HG03457 (cell line): ENCODE results near the gene SF3B3.
"Not testable (repeated sequence)": the region's sequence is repeated elsewhere in the genome, so short reads cannot be mapped to it uniquely, and the experiment has no call there.

Experiments
- ATAC-seq: cut with Tn5 transposase; IDR thresholded peaks from one replicate; pipeline ENCODE4 v1.9.1; 2021; ENCODE audit warnings: moderate number of reproducible peaks; ENCODE audit not compliant: unreplicated experiment

SF3B3 gene

DNA sequence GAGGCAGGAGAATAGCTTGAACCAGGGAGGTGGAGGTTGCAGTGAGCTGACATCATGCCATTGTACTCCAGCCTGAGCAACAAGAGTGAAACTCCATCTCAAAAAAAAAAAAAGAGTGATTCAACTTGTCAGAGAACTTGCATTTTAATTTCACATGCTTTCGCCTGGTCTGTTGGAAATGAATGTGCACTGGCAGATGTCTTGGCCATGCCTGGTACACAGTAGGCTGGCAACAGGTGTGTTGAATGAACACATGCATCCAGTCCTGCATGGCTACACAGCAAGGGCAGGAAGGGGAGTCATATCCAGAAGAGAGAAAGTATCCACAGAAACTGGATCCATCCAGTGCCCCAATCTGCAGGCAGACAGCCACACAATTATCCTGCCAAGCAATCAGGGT is 11.8 kb upstream of the SF3B3 start:
- no peak for ATAC-seq

DNA sequence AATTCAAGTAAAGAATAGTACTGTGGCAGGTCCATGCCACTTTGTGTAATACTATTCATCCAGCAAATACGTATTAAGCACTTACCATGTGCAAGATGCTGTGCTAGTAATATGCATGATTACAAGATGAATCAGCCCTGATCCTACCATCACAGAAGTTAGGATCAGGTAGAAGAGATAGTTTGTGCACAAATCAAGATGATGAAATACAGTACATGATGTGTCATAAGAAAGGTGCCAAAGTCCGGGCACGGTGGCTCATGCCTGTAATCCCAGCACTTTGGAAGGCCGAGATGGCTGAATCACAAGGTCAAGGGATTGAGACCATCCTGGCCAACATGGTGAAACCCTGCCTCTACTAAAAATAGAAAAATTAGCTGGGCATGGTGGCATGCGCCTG is 11.2 kb upstream of the SF3B3 start:
- no peak for ATAC-seq

- no peak for ATAC-seq
Observed at GRCh38 chr16:70520612-70521297, 2.9 kb upstream of the SF3B3 start.

- ATAC-seq, result no peak
Observed at GRCh38 chr16:70522216-70523075, 1.2 kb upstream of the SF3B3 start.

DNA sequence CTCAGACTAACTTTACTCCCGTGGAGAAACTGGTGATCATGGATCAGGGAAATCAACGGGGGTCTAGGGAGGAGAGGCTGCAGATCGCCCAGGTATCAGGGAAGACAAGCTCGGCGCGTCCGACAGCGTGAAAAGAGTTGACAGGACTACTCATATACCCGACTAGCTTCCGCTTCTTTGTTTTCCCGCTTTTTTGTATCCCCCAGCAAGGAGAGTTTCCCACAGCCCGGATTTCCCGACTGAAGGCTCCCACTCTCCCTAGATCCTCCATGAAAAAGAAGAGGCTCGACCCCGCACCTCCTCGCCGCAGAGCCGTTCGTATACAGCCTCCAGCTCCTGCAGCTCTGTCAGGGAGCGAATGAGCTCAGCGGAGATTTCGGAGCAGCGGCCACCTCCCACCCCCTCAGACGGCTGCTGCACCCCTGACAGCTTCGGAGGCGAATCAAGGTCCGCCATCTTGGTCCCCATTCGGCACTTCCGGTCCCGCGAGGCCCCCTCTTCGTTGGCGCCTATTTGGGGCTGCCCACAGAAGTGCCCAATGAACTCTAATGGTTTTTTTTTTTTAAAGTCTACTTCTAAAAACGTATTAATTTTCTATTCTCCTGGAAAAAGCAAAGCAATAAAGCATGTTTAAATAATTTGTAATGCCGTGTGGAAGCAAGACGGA is 407 bp upstream of the SF3B3 start, which contains the start of gene COG4:
COG4 (minus strand) TSS at position 479 of the 667 bp plus-strand sequence; CDS start at position 468, 11 bp downstream.
- ATAC-seq, result peak; percentile 58

DNA sequence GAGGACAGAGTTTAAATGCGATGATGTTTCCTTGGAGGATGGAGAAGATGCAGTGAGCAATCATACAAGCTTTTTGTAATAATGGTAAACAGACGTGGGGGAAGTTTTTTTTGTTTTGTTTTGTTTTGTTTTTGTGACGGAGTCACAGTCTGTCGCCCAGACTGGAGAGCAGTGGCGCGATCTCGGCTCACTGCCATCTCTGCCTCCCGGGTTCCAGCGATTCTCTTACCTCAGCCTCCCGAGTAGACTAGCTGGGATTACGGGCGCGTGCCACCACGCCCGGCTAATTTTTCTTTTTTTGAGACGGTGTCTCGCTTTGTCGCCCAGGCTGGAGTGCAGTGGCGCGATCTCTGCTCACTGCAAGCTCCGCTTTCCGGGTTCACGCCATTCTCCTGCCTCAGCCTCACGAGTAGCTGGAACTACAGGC is 796 bp downstream of the SF3B3 start:
- ATAC-seq, result not testable (repeated sequence)

- ATAC-seq, result no peak
Observed at GRCh38 chr16:70526403-70526802, 2.8 kb downstream of the SF3B3 start.

DNA sequence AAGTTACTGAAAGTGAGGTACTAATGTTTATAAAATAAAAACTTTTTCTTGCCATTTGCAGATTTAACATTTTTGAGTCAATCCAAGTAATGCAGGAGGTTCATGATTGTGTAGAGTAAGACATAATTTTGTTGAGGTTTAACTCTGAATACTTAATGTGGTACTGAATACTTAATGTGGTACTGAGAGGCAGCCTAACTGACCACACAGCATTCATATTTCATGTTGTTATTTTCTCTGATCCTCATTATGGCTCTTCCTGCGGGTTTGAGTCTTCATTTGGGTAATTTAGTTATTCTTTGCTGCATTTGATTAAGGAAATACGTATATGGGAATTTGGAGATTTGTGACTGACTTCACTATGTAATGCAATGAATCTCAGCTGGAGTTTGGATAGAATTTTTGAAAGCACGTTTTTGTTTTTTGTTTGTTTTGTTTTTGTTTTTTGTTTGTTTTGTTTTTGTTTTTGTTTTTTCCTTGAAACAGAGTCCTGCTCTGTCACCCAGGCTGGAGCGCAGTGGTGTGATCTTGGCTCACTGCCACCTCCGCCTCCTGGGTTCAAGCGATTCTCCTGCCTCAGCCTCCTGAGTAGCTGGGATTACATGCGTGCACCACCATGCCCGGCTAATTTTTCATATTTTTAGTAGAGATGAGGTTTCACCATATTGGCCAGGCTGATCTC is 3.8 kb downstream of the SF3B3 start:
- no peak for ATAC-seq

- no peak for ATAC-seq
Observed at GRCh38 chr16:70529051-70529777, 5.6 kb downstream of the SF3B3 start.

- ATAC-seq, result not testable (repeated sequence)
Observed at GRCh38 chr16:70529954-70530353, 6.3 kb downstream of the SF3B3 start.

GRCh38 chr16:70534971-70535370 is 11.4 kb downstream of the SF3B3 start:
- no peak for ATAC-seq

DNA sequence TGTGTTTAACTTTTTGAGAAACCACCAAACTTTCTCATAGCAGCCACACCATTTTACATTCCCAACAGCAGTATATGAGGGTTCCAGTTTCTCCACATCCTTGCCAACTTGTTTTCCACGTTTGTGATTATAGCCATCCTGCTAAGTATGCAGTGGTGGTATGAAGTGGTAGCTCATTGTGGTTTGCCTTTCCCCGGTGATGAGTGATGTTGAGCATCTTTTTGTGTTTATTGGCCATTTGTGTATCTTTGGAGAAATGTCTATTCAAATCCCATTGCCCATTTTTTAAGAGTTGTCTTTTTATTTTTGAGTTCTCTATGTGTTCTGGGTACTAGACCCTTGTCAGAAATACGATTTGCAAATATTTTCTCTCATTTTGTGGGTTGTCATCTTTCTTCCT is 17.4 kb downstream of the SF3B3 start:
- ATAC-seq, result no peak

DNA sequence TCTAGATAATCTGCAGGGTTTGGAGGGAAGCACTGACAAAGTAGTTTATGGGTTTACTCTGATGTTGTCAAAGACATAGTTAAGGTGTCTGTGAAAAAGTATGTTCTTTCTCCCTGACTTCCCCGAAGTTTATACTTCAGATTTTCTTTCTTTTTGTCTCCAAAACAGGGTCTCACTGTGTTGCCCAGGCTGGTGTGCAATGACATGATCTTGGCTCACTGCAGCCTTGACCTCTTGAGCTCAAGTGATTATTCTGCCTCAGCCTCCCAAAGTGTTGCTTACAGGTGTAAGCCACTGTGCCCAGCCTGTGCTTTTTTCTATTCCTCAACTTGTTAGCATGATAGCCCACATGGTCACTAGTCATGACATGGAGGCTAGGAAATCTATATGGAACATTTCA is 20.9 kb downstream of the SF3B3 start:
- ATAC-seq, result no peak

DNA sequence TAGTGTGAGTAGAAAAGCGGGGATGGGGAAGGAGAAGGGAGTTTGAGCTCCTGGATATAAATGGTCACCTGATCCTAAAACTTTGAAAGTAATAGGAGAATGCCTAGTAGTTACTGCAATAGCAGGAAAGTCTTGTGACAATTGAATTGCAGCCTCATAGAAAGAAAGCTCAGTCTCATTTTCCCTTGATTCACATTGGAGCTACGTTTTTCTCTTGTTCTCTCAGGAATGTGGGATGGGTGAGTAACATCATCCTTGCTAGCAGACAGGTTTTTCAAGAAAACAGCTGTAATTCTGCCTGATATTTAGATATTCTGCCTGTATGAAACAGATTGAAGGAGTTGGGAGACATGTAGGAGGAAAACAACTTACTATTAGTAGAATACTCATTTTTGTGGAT is 25.3 kb downstream of the SF3B3 start:
- no peak for ATAC-seq

DNA sequence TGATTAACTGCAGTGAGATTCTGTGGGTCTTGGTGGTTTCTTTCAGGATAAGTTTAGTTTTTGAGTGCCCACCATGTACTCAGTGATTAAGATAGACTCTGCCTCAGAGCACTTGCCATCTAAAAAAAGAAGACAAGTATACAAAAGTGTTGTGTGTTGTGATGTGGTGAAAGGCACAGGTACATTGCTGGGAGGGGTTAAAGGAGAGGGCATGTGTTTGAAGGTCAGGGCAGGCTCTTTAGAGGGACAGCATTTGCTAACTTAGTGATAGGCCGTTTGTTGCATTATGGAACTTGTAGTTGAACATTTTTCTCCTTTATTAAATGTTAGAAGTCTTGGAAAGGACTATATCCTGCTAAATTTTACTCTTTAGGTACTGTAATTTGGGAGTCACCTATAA is 26.5 kb downstream of the SF3B3 start:
- ATAC-seq, result no peak

- ATAC-seq, result no peak
Observed at GRCh38 chr16:70551788-70552187, 28.2 kb downstream of the SF3B3 start.

GRCh38 chr16:70552675-70553074 is 29.1 kb downstream of the SF3B3 start:
- no peak for ATAC-seq

DNA sequence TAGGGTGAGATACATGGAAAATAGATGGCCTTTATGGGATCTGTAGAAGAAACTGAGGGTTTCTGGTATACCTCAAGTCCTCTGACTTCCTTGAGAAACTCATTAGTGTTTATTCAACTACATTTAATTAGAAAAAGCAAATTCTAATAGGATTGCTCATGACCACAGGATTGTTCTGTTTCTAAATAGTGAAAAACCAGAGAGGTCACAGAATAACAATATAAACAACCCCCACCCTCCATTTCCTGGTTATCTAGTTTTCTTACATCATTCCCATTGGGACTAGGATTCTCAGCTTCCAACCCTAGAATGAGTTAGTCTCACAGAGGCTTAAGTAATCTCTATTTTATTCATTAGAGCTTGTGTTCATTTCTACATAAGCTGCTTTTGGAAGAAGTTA is 30.0 kb downstream of the SF3B3 start:
- ATAC-seq, result no peak

DNA sequence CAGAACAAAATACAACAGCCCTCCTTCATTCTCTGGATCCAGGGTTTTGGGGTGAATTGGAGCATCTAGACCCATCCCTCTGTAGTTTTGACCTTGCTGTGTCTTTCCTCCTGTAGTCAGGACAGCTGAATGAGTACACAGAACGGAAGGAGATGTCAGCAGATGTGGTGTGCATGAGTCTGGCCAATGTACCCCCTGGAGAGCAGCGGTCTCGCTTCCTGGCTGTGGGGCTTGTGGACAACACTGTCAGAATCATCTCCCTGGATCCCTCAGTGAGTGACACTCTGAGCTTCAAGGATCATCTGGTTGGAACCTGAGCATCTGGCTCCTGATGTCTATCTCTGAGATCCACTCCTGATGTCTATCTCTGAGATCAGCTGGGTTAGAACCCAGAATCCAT is 32.4 kb downstream of the SF3B3 start:
- ATAC-seq, result no peak

DNA sequence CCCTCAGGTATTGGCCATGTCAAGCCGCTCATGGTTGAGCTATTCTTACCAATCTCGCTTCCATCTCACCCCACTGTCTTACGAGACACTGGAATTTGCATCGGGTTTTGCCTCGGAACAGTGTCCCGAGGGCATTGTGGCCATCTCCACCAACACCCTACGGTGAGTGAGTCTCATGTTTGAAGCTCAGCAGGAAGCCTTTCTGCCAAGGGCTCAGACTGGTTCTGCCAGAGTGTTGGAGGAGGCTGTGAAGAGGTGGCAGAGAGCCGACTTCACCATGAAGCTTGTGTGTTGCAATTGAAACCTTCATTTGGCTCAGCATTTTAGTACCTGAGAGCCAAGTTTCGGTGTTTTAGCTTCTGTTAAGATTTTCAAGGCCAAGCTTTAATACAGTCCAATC is 38.0 kb downstream of the SF3B3 start:
- no peak for ATAC-seq
